Suprapubic skin (tissue), 4 donors: ENCODE data around the gene TENM3. TPM values are rescaled to one million over a fixed set of nuclear protein-coding genes. Genes with fewer than 3 reads are reported as not detected.

Experiments used
- DNase-seq, 2 donors: peaks; one replicate each; pipeline ENCODE4 v3.0.0-alpha.2; 2019; ENCODE audit warnings: low spot score in 2 of 2
- H3K27ac ChIP-seq: fragments of 200-600 bp; sonication (generic); one replicate; pipeline ENCODE4 v1.5.1; 2019
- H3K27me3 ChIP-seq: fragments of 200-600 bp; sonication (generic); one replicate; pipeline ENCODE4 v1.5.1; 2019
- H3K36me3 ChIP-seq: fragments of 200-600 bp; sonication (generic); one replicate; pipeline ENCODE4 v1.5.1; 2019
- H3K4me1 ChIP-seq: fragments of 200-600 bp; sonication (generic); one replicate; pipeline ENCODE4 v1.5.1; 2019
- H3K4me3 ChIP-seq: fragments of 200-600 bp; sonication (generic); one replicate; pipeline ENCODE4 v1.5.1; 2019; ENCODE audit warnings: mild to moderate bottlenecking
- H3K9me3 ChIP-seq: fragments of 200-600 bp; sonication (generic); one replicate; pipeline ENCODE4 v1.5.1; 2019
- EP300 ChIP-seq: sonication (generic); formaldehyde crosslinking; IDR thresholded peaks from one replicate; pipeline ENCODE4 v1.6.1; 2017; ENCODE audit warnings: antibody characterized with exemption
- POLR2A ChIP-seq, 2 donors: fragments of 450-650 bp; IDR thresholded peaks; one replicate each; pipeline ENCODE4 v1.6.1; 2017; ENCODE audit warnings: antibody characterized with exemption in 2 of 2, mild to moderate bottlenecking in 2 of 2, moderate library complexity in 2 of 2
- POLR2AphosphoS5 ChIP-seq, 3 donors: sonication (generic); formaldehyde crosslinking; IDR thresholded peaks; one replicate each; pipeline ENCODE4 v1.6.1; 2017; ENCODE audit warnings: antibody characterized with exemption in 3 of 3
- WGBS: methylation state at CpG from one replicate; pipeline ENCODE4 v1.1.5; 2018; 5-methylcytosine and 5-hydroxymethylcytosine counted together
- total RNA-seq, 4 donors: library from RNA; depleted of rRNA; stranded (reverse); fragments of >200 nt; gene quantifications; one replicate each; pipeline ENCODE4 v1.1.0, GENCODE V29; 2016
- TF ChIP-seq, protein P1 (sequence below), 2 donors: fragments of 200-600 bp in 1 of 2; fragments of 450-650 bp in 1 of 2; sonication (generic) in 1 of 2; IDR thresholded peaks; one replicate each; pipeline ENCODE4 v1.5.1; 2016 to 2019; ENCODE audit warnings: antibody characterized with exemption in 2 of 2, mild to moderate bottlenecking in 1 of 2, moderate library complexity in 1 of 2

Gene TENM3
- total RNA-seq, 4 donors from 2014 or later: 0.81 to 2.9 (median 1.8) TPM

DNA sequence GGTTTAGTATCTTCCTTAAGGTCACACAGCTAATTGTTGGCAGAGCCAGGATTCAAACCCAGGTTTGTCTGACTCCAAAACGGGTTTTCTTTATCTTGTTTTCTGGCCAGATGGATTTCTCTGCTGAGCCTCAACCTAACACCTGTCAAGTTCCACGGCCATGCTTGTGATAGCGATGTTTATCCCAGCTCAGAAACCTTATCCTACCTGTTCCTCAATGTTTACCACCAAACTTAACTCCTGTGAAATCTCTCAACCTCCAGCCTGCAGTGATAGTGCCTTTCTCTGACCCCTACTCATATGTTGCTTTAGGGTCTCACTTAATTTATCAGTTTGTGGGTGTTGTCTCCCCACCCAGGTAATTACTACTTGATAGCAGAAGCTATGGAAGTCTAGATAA, 428.0 kb downstream of the TENM3 start:
- DNase-seq: no peak
- H3K27me3 ChIP-seq: no peaks in the 10 kb centered on the region
- H3K9me3 ChIP-seq: no peaks in the 10 kb centered on the region
- H3K36me3 ChIP-seq: no peaks in the 10 kb centered on the region
- WGBS: 86% methylated on average over 3 of the region's 3 CpGs
- H3K4me3 ChIP-seq: no peak overlapping the region
- H3K4me1 ChIP-seq: no peaks in the 10 kb centered on the region
- H3K27ac ChIP-seq: no peak overlapping the region
- TF ChIP-seq, protein P1, sequence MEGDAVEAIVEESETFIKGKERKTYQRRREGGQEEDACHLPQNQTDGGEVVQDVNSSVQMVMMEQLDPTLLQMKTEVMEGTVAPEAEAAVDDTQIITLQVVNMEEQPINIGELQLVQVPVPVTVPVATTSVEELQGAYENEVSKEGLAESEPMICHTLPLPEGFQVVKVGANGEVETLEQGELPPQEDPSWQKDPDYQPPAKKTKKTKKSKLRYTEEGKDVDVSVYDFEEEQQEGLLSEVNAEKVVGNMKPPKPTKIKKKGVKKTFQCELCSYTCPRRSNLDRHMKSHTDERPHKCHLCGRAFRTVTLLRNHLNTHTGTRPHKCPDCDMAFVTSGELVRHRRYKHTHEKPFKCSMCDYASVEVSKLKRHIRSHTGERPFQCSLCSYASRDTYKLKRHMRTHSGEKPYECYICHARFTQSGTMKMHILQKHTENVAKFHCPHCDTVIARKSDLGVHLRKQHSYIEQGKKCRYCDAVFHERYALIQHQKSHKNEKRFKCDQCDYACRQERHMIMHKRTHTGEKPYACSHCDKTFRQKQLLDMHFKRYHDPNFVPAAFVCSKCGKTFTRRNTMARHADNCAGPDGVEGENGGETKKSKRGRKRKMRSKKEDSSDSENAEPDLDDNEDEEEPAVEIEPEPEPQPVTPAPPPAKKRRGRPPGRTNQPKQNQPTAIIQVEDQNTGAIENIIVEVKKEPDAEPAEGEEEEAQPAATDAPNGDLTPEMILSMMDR (IDR thresholded peaks at IDR 0.05): no peak
- TF ChIP-seq EP300 (no peak), POLR2AphosphoS5 (IDR thresholded peaks at IDR 0.05) (no peak), POLR2A (IDR thresholded peaks at IDR 0.05) (no peak)

DNA sequence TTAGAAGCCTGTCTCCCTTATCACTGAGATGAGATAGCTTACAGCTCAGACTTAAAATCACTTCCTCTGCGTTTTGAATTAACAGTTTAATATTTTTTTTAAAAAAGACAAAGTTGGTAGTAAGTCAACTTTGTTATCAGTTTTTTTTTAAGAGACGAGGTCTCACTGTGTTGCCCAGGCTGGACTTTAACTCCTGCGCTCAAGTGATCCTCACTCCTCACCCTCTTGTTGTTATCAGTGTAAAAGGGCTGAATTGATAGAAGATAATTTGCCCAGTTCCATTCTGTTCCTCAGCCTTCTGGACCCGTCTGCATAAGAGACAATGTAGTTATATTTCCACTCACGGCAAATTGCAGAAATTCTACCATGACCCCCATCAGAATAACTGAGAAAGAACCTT, 428.5 kb downstream of the TENM3 start:
- WGBS: 84% methylated on average over 5 of the region's 5 CpGs
- no peak overlapping the region for H3K27ac ChIP-seq
- no peaks in the 10 kb centered on the region for H3K9me3 ChIP-seq
- H3K27me3 ChIP-seq: no peaks in the 10 kb centered on the region
- DNase-seq: no peak
- no peaks in the 10 kb centered on the region for H3K4me1 ChIP-seq
- TF ChIP-seq EP300: no peak
- TF ChIP-seq POLR2AphosphoS5 (IDR thresholded peaks at IDR 0.05): no peak
- TF ChIP-seq, protein P1 (IDR thresholded peaks at IDR 0.05): no peak
- TF ChIP-seq POLR2A (IDR thresholded peaks at IDR 0.05): no peak
- no peaks in the 10 kb centered on the region for H3K36me3 ChIP-seq
- H3K4me3 ChIP-seq: no peak overlapping the region

DNA sequence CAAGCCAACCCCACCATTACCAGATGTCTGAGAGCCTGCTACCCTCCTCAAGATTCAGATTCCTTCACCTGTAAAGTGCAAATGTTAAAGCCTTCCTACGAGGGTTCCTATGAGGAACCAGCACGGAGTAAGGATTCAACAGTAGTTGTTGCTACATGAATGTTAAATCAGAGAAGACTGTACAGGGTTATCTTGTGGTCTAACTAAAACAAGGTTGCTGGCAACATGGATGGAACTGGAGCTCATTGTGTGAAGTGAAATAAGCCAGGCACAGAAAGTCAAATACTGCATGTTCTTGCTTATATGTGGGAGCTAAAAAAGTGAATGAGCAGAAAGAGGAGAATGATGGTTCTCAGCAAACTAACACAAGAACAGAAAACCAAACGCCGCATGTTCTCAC, 435.4 kb downstream of the TENM3 start:
- H3K4me3 ChIP-seq: no peak overlapping the region
- WGBS: 96% methylated on average over 4 of the region's 4 CpGs
- no peak overlapping the region for H3K27ac ChIP-seq
- no peak for TF ChIP-seq POLR2A (IDR thresholded peaks at IDR 0.05)
- no peak for TF ChIP-seq POLR2AphosphoS5 (IDR thresholded peaks at IDR 0.05)
- no peaks in the 10 kb centered on the region for H3K36me3 ChIP-seq
- H3K4me1 ChIP-seq: no peaks in the 10 kb centered on the region
- H3K9me3 ChIP-seq: no peaks in the 10 kb centered on the region
- H3K27me3 ChIP-seq: no peaks in the 10 kb centered on the region
- DNase-seq: no peak

DNA sequence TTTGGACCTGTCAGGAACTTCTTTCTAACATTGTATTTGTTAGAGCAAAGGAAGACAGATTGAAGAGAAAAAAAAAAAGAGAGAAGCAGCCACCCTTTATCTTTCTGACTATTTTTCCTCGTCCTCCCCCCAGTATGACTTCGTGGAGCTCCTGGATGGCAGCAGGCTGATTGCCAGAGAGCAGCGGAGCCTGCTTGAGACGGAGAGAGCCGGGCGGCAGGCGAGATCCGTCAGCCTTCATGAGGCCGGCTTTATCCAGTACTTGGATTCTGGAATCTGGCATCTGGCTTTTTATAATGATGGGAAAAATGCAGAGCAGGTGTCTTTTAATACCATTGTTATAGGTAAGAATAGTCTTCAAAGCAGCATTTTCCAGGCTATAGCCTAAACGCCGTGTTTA, 436.3 kb downstream of the TENM3 start:
- H3K4me3 ChIP-seq: no peak overlapping the region
- H3K9me3 ChIP-seq: no peaks in the 10 kb centered on the region
- TF ChIP-seq, protein P1 (IDR thresholded peaks at IDR 0.05): no peak
- TF ChIP-seq POLR2A (IDR thresholded peaks at IDR 0.05) (no peak), EP300 (no peak), POLR2AphosphoS5 (IDR thresholded peaks at IDR 0.05) (no peak)
- H3K36me3 ChIP-seq: no peaks in the 10 kb centered on the region
- H3K27me3 ChIP-seq: no peaks in the 10 kb centered on the region
- DNase-seq: no peak
- H3K4me1 ChIP-seq: no peaks in the 10 kb centered on the region
- WGBS: 82% methylated on average over 11 of the region's 11 CpGs
- no peak overlapping the region for H3K27ac ChIP-seq

DNA sequence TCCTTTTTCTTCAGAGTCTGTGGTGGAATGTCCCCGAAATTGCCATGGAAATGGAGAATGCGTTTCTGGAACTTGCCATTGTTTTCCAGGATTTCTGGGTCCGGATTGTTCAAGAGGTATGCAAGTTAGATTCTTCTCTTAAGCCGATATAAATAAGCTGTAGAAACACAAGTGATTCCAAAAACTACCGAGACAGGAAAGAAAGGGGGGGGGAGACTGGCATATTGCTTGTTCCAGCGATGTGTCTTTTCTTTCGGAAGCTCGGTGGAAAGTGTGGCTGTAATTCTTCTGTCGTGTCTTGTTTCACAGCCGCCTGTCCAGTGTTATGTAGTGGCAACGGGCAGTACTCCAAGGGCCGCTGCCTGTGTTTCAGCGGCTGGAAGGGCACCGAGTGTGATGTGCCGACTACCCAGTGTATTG, 437.0 kb downstream of the TENM3 start:
- Histone ChIP-seq H3K4me1 (no peaks in the 10 kb centered on the region), H3K27ac (no peak overlapping the region), H3K9me3 (no peaks in the 10 kb centered on the region), H3K27me3 (no peaks in the 10 kb centered on the region), H3K4me3 (no peak overlapping the region), H3K36me3 (no peaks in the 10 kb centered on the region)
- WGBS: 70% methylated on average over 15 of the region's 15 CpGs
- DNase-seq: no peak
- no peak for TF ChIP-seq POLR2A (IDR thresholded peaks at IDR 0.05)
- no peak for TF ChIP-seq POLR2AphosphoS5 (IDR thresholded peaks at IDR 0.05)
- no peak for TF ChIP-seq EP300
- TF ChIP-seq, protein P1 (IDR thresholded peaks at IDR 0.05): no peak

DNA sequence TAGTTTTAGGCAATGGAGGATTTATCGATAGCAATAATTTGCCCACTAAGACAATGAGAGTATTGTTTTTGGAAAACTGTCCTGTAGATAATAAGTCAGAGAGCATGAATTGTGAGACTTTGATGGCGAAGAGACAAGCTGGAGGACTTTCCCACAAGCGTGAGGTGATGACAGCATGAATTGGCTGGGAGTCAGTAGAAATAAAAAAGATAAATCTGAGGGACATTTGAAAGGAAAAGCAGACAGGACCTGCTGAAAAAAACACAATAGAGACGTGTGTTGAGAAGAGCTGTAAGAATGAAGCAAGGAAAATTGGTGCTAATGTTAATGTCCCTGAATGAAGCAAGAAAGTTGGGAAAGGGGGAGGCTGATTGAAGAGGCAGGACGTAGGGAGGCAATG, 440.5 kb downstream of the TENM3 start:
- no peaks in the 10 kb centered on the region for H3K4me1 ChIP-seq
- no peak overlapping the region for H3K4me3 ChIP-seq
- no peaks in the 10 kb centered on the region for H3K36me3 ChIP-seq
- WGBS: 64% methylated on average over 5 of the region's 5 CpGs
- H3K9me3 ChIP-seq: no peaks in the 10 kb centered on the region
- no peak overlapping the region for H3K27ac ChIP-seq
- no peak for DNase-seq
- H3K27me3 ChIP-seq: no peaks in the 10 kb centered on the region
- TF ChIP-seq EP300 (no peak), POLR2AphosphoS5 (IDR thresholded peaks at IDR 0.05) (no peak), POLR2A (IDR thresholded peaks at IDR 0.05) (no peak)
- TF ChIP-seq, protein P1 (IDR thresholded peaks at IDR 0.05): no peak
